Transverse colon (tissue), 4 donors: ENCODE measurements around the gene SHISAL1. TPM values are rescaled to one million over a fixed set of nuclear protein-coding genes. Genes with fewer than 3 reads are reported as not detected.
"Not testable (repeated sequence)": the region's sequence is repeated elsewhere in the genome, so short reads cannot be mapped to it uniquely, and the experiment has no call there.

Experiments
- DNase-seq: peaks from one replicate; pipeline ENCODE4 v3.0.0-alpha.2; 2019
- H3K27ac ChIP-seq, 4 donors: fragments of 200-600 bp; sonication (generic); 2 replicates each; pipeline ENCODE4 v1.5.1; 2016 to 2018; ENCODE audit warnings: inconsistent platforms in 4 of 4
- H3K27me3 ChIP-seq: fragments of 200-600 bp; sonication (generic); 2 replicates; pipeline ENCODE4 v1.5.1; 2017; ENCODE audit warnings: inconsistent platforms
- H3K36me3 ChIP-seq, 4 donors: fragments of 200-600 bp; sonication (generic); 2 replicates each; pipeline ENCODE4 v1.5.1; 2017 to 2019; ENCODE audit warnings: inconsistent platforms in 4 of 4
- H3K4me1 ChIP-seq, 4 donors: fragments of 200-600 bp; sonication (generic); 2 replicates each; pipeline ENCODE4 v1.5.1; 2017 to 2020; ENCODE audit warnings: inconsistent platforms in 4 of 4
- H3K4me3 ChIP-seq, 4 donors: fragments of 200-600 bp; sonication (generic); 1 replicate in 1 of 4; 2 replicates in 3 of 4; pipeline versions ENCODE4 v1.5.1 to v1.6.1; 2017 to 2019; ENCODE audit warnings: inconsistent platforms in 4 of 4
- H3K9me3 ChIP-seq, 2 donors: fragments of 200-600 bp; sonication (generic); 2 replicates each; pipeline ENCODE4 v1.5.1; 2017 to 2019; ENCODE audit warnings: inconsistent platforms in 2 of 2
- CTCF ChIP-seq, 5 experiments: fragments of 200-600 bp in 3 of 5; fragments of 450-650 bp in 2 of 5; sonication (generic) in 3 of 5; IDR thresholded peaks; 1 replicate in 2 of 5; 2 replicates in 3 of 5; pipeline ENCODE4 v1.5.1; 2016 to 2017; ENCODE audit warnings: antibody characterized with exemption in 5 of 5, inconsistent platforms in 3 of 5, mild to moderate bottlenecking in 2 of 5, moderate library complexity in 1 of 5
- EP300 ChIP-seq: sonication (generic); formaldehyde crosslinking; IDR thresholded peaks from one replicate; pipeline ENCODE4 v1.6.1; 2017; ENCODE audit warnings: antibody characterized with exemption, low read depth
- POLR2A ChIP-seq: fragments of 450-650 bp; IDR thresholded peaks from one replicate; pipeline ENCODE4 v1.6.1; 2016; ENCODE audit warnings: antibody characterized with exemption, mild to moderate bottlenecking, moderate library complexity
- POLR2AphosphoS5 ChIP-seq, 3 donors: sonication (generic); formaldehyde crosslinking; IDR thresholded peaks; one replicate each; pipeline ENCODE4 v1.6.1; 2016; ENCODE audit warnings: antibody characterized with exemption in 3 of 3
- WGBS, 2 donors: methylation state at CpG; one replicate each; pipeline ENCODE4 v1.1.5; 2018; ENCODE audit warnings: low coverage in 1 of 2; 5-methylcytosine and 5-hydroxymethylcytosine counted together
- in situ Hi-C, 4 donors: fragments of 200-750 bp; cut with MboI; loops; one replicate each; pipeline versions ENCODE4 v1.15.0 to v1.15.1; 2017; ENCODE audit warnings: low sequenced_read_pairs in 3 of 4, low pct_ligation_motif_present in 1 of 4, low pct_unique_long_range_greater_than_20kb in 1 of 4
- intact Hi-C: fragments of 100-400 bp; cut with DNase I; formaldehyde crosslinking; loops from one replicate; pipeline ENCODE4 v1.15.1; 2023; ENCODE audit warnings: low total_unique reads
- total RNA-seq, 4 donors: library from RNA; depleted of rRNA; stranded (reverse); fragments of >200 nt; gene quantifications; one replicate each; pipeline ENCODE4 v1.1.0, GENCODE V29; 2016

Gene SHISAL1
- total RNA-seq, 4 donors from 2014 or later, result 1.9 to 4.6 (median 3.2) TPM

DNA sequence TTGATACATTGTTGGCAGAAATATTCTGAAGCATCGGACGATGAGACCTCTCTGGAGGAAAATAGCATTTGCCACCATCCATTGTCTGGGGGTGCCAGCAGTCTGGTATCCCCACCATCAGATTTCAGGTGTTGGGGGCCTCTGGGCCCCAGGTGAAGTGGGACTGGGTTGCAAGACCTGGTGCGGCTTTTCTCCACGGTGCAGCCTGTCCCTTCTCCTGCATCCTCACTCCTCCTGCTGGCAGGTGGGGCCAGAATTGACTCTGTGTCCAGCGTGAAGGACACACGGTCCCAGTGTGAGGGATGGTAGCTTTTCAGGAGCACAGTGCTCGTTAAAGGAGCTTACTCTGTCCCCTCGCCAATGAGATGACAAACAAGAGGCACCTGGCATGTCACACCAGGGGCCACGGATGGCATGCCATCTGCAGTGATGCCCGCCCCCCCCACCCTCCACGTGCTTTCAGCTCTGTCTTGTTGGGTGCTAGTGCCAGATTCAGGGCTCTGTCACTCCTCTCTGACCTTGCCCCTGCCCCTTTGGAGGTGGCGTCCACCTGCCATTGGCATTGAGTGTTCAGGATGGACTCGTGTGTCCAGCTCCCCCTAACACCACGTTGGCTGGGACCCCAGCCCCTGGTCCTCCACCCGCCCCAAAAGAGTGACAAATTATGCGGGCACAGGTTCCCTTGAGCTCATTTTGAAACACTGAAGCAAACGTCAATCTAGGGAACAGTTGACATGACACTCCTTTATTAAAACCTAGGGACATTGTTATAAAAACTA is 69.6 kb downstream of the SHISAL1 start:
- no peaks in the 10 kb centered on the region for H3K4me1 ChIP-seq
- no peak for DNase-seq
- in situ Hi-C loops, result no loop called here
- H3K27ac ChIP-seq, result no peak overlapping the region
- H3K36me3 ChIP-seq, result no peaks in the 10 kb centered on the region
- no peak overlapping the region for H3K4me3 ChIP-seq
- 77% methylated on average over 16 of the region's 17 CpGs; no CpG with 5 or more reads in 1 of the 2 donors for WGBS, 2 donors
- TF ChIP-seq POLR2A, result no peak
- intact Hi-C loops, result no loop called here
- no peaks in the 10 kb centered on the region for H3K27me3 ChIP-seq
- H3K9me3 ChIP-seq, result no peaks in the 10 kb centered on the region

- H3K36me3 ChIP-seq, H3K9me3 ChIP-seq, H3K27ac ChIP-seq, H3K27me3 ChIP-seq, H3K4me1 ChIP-seq, DNase-seq, H3K4me3 ChIP-seq, in situ Hi-C loops, intact Hi-C loops: not testable (repeated sequence)
- WGBS, 2 donors, result 80 to 83% methylated on average over 1 to 3 of the region's 3 CpGs
Measured at GRCh38 chr22:44241121-44241520, 71.6 kb downstream of the SHISAL1 start.

- Histone ChIP-seq H3K4me3 (no peak overlapping the region), H3K9me3 (no peaks in the 10 kb centered on the region), H3K27ac (no peak overlapping the region), H3K36me3 (no peaks in the 10 kb centered on the region), H3K4me1 (no peaks in the 10 kb centered on the region), H3K27me3 (no peaks in the 10 kb centered on the region)
- in situ Hi-C loops (no loop called here), intact Hi-C loops (no loop called here)
- TF ChIP-seq CTCF (IDR thresholded peaks at IDR 0.05) (no peak), POLR2A (no peak), POLR2AphosphoS5 (IDR thresholded peaks at IDR 0.05) (no peak), EP300 (no peak)
- no peak for DNase-seq
Measured at GRCh38 chr22:44237290-44237689, 75.5 kb downstream of the SHISAL1 start.

- in situ Hi-C loops, result not testable (repeated sequence)
Measured at GRCh38 chr22:44234372-44234771, 78.4 kb downstream of the SHISAL1 start.

DNA sequence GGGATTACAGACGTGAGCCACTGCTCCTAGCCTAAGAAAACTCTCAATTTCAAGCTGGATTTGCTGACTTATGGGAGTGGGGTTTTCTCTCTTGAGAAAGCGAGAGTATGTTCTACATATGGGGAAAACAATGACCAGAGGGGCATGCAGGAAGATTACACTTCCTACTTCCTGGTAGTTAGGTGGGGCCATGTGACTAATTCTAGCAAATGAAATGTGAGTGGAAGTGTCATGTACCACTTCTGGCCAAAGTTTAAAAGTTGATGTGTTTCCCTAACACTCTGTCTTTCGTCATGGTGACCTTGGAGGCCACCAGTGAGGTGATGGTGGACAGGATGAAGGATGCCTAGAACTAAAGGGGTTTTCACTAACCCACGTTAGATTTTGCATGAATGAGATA is 81.5 kb downstream of the SHISAL1 start:
- no peak for TF ChIP-seq CTCF (IDR thresholded peaks at IDR 0.05)
- no peak for TF ChIP-seq EP300
- TF ChIP-seq POLR2AphosphoS5 (IDR thresholded peaks at IDR 0.05), result no peak
- TF ChIP-seq POLR2A, result no peak
- Histone ChIP-seq H3K9me3 (peaks cover 0 to 4% of the 10 kb centered on the region in 2 donors), H3K27ac (no peak overlapping the region), H3K36me3 (no peaks in the 10 kb centered on the region), H3K4me3 (no peak overlapping the region), H3K27me3 (no peaks in the 10 kb centered on the region), H3K4me1 (no peaks in the 10 kb centered on the region)
- intact Hi-C loops, result no loop called here
- in situ Hi-C loops, result no loop called here
- WGBS, 2 donors, result 62 to 63% methylated on average over 3 to 4 of the region's 4 CpGs
- DNase-seq, result no peak

More at GRCh38 chr22:44234372-44234771, 78.4 kb downstream of the SHISAL1 start:
- intact Hi-C loops, H3K36me3 ChIP-seq, H3K4me3 ChIP-seq, H3K9me3 ChIP-seq, DNase-seq, H3K27me3 ChIP-seq, H3K4me1 ChIP-seq, H3K27ac ChIP-seq: not testable (repeated sequence)
- 88 to 93% methylated on average over 10 to 12 of the region's 12 CpGs for WGBS, 2 donors

DNA sequence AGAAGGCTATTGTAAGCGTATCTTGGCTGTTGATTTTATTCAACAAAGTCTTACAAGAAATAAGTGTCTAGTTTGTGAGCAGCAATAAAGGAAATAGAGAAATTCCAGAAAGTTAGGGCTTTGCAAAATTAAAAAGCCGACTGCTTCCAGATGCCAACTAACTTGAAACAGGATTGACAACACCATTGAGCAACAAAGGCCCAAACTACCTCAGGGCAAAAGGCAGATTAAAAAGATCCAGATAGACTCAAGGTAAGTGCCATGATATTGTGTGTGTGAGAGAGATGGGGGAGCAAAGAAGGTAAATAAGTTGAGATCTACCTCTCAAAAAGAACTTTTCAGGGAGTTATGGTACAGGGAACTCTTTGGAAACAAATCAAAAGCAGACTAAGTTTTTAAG is 82.9 kb downstream of the SHISAL1 start:
- no peak overlapping the region for H3K27ac ChIP-seq
- no peak for DNase-seq
- 93 to 100% methylated on average over 2 of the region's 2 CpGs for WGBS, 2 donors
- H3K9me3 ChIP-seq, result peaks cover 0 to 4% of the 10 kb centered on the region in 2 donors
- H3K36me3 ChIP-seq, result no peaks in the 10 kb centered on the region
- no peak overlapping the region for H3K4me3 ChIP-seq
- no peak for TF ChIP-seq POLR2AphosphoS5 (IDR thresholded peaks at IDR 0.05)
- no peaks in the 10 kb centered on the region for H3K27me3 ChIP-seq
- in situ Hi-C loops, result no loop called here
- intact Hi-C loops, result no loop called here
- no peaks in the 10 kb centered on the region for H3K4me1 ChIP-seq
